MM.1S (cell line): Measurements from ENCODE around the gene AGPAT1.

Source experiments
- EZH2 ChIP-seq: fragments of 300-600 bp; sonication (generic); optimal IDR thresholded peaks from 2 replicates; pipeline ENCODE3; 2017; ENCODE audit warnings: low read depth, mild to moderate bottlenecking, antibody characterized with exemption, low read length, mixed read lengths
- EZH2phosphoT487 ChIP-seq: fragments of 300-600 bp; sonication (generic); IDR thresholded peaks from 2 replicates; pipeline ENCODE4 v1.6.1; 2018; ENCODE audit warnings: antibody characterized with exemption, low read length
- TF ChIP-seq, protein P1 (sequence below): fragments of 300-600 bp; sonication (generic); IDR thresholded peaks from 2 replicates; pipeline ENCODE4 v1.5.1; 2016; ENCODE audit warnings: antibody characterized with exemption, low read length, mixed read lengths

DNA sequence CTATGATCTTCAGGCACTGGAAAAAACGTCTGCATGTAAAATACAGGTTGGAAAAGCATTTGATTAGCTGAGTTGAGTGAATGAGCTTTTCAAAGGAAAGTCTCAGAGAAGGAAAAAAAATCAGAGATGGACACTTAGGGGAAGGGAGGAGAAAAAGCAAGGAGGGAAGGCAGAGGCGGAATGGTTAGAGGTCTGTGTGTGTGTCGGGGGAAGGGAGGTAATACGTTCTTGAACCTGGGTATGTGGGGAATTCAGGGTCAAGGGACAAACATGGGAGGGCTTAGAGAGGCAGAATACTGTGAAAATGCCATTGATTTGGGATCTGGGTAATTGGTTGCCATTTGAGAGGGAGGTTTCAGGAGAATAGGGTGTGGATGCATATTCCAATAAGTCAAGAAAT, 29.2 kb downstream of the AGPAT1 start:
- TF ChIP-seq, protein P1, sequence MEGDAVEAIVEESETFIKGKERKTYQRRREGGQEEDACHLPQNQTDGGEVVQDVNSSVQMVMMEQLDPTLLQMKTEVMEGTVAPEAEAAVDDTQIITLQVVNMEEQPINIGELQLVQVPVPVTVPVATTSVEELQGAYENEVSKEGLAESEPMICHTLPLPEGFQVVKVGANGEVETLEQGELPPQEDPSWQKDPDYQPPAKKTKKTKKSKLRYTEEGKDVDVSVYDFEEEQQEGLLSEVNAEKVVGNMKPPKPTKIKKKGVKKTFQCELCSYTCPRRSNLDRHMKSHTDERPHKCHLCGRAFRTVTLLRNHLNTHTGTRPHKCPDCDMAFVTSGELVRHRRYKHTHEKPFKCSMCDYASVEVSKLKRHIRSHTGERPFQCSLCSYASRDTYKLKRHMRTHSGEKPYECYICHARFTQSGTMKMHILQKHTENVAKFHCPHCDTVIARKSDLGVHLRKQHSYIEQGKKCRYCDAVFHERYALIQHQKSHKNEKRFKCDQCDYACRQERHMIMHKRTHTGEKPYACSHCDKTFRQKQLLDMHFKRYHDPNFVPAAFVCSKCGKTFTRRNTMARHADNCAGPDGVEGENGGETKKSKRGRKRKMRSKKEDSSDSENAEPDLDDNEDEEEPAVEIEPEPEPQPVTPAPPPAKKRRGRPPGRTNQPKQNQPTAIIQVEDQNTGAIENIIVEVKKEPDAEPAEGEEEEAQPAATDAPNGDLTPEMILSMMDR = no peak
- TF ChIP-seq EZH2 (no peak), EZH2phosphoT487 (no peak)
